ENCODE measurements around the gene OSGEP.

Gene OSGEP

GRCh38 chr14:20434701-20435581 is 19.7 kb downstream of the OSGEP start:
- H3K4me3 ChIP-seq (ENCODE audit: low read depth, low read length) = peak overlapping the region; percentile 39
- in situ Hi-C loops (cut with HindIII; ENCODE audit: low pct_ligation_motif_present, low sequenced_read_pairs) = no loop called here
- no peak for DNase-seq

GRCh38 chr14:20429801-20430669 is 24.6 kb downstream of the OSGEP start:
- in situ Hi-C loops (cut with HindIII; ENCODE audit: low pct_ligation_motif_present, low sequenced_read_pairs) = no loop called here

More at GRCh38 chr14:20434701-20435581, 19.7 kb downstream of the OSGEP start:
- Histone ChIP-seq H3K36me3 (replicated peaks) (no peaks in the 10 kb centered on the region), H3K27me3 (replicated peaks) (no peaks in the 10 kb centered on the region), H3K27ac (no peak overlapping the region)
- TF ChIP-seq CTCF (IDR thresholded peaks at IDR 0.05; ENCODE audit: low read depth, low read length, missing control alignments) = no peak

GRCh38 chr14:20428802-20429201 is 25.8 kb downstream of the OSGEP start:
- TF ChIP-seq CTCF (IDR thresholded peaks at IDR 0.05; ENCODE audit: low read depth, low read length, missing control alignments) = no peak
- Histone ChIP-seq H3K4me3 (ENCODE audit: low read depth, low read length) (no peak overlapping the region), H3K27ac (no peak overlapping the region), H3K36me3 (replicated peaks) (no peaks in the 10 kb centered on the region), H3K27me3 (replicated peaks) (no peaks in the 10 kb centered on the region)
- in situ Hi-C loops (cut with HindIII; ENCODE audit: low pct_ligation_motif_present, low sequenced_read_pairs) = no loop called here
- no peak for DNase-seq

More at GRCh38 chr14:20429801-20430669, 24.6 kb downstream of the OSGEP start:
- TF ChIP-seq CTCF (IDR thresholded peaks at IDR 0.05; ENCODE audit: low read depth, low read length, missing control alignments) = no peak
- no peak for DNase-seq
- Histone ChIP-seq H3K36me3 (replicated peaks) (no peaks in the 10 kb centered on the region), H3K27me3 (replicated peaks) (no peaks in the 10 kb centered on the region), H3K27ac (no peak overlapping the region), H3K4me3 (ENCODE audit: low read depth, low read length) (no peak overlapping the region)

- H3K27ac ChIP-seq = no peak overlapping the region
- no peaks in the 10 kb centered on the region for H3K27me3 ChIP-seq (replicated peaks)
- no peak for DNase-seq
- no peak for TF ChIP-seq CTCF (IDR thresholded peaks at IDR 0.05; ENCODE audit: low read depth, low read length, missing control alignments)
- no peaks in the 10 kb centered on the region for H3K36me3 ChIP-seq (replicated peaks)
- no peak overlapping the region for H3K4me3 ChIP-seq (ENCODE audit: low read depth, low read length)
- in situ Hi-C loops (cut with HindIII; ENCODE audit: low pct_ligation_motif_present, low sequenced_read_pairs) = no loop called here
Measured at GRCh38 chr14:20428010-20428365, 26.6 kb downstream of the OSGEP start.

GRCh38 chr14:20427231-20428009 is 27.2 kb downstream of the OSGEP start:
- DNase-seq = peak; percentile 40
- Histone ChIP-seq H3K36me3 (replicated peaks) (no peaks in the 10 kb centered on the region), H3K27ac (no peak overlapping the region), H3K4me3 (ENCODE audit: low read depth, low read length) (no peak overlapping the region), H3K27me3 (replicated peaks) (no peaks in the 10 kb centered on the region)
- in situ Hi-C loops (cut with HindIII; ENCODE audit: low pct_ligation_motif_present, low sequenced_read_pairs) = no loop called here
- TF ChIP-seq CTCF (IDR thresholded peaks at IDR 0.05; ENCODE audit: low read depth, low read length, missing control alignments) = no peak

All from brain microvascular endothelial cell (primary cell).